Activated T-helper 1 cell treated with anti-CD3 and anti-CD28 coated beads, Interleukin-12 subunit alpha, Interleukin-12 subunit beta, Interleukin-2, Interleukin-4 antibody, amounts not matched to agents 30 ng/mL and 10 ng/mL and 1 ng/mL, durations not matched to agents 14 hours and 24 hours and 36 hours (primary cell): ENCODE data around the gene PTGES2. TPM values are rescaled to one million over a fixed set of nuclear protein-coding genes. Genes with fewer than 3 reads are reported as not detected.

Experiments
- DNase-seq: peaks from one replicate; pipeline ENCODE4 v3.0.0; 2021; ENCODE audit warnings: low spot score
- H3K27ac Mint-ChIP-seq: one replicate; pipeline ENCODE4 v1.8.0; 2021; ENCODE audit warnings: mild to moderate bottlenecking, mixed read lengths
- H3K27me3 Mint-ChIP-seq: one replicate; pipeline ENCODE4 v1.8.0; 2022; ENCODE audit warnings: mild to moderate bottlenecking, moderate library complexity, mixed read lengths; ENCODE audit not compliant: insufficient read depth
- H3K36me3 Mint-ChIP-seq: one replicate; pipeline ENCODE4 v1.8.0; 2021; ENCODE audit warnings: low read depth, mixed read lengths
- H3K4me1 Mint-ChIP-seq: one replicate; pipeline ENCODE4 v1.8.0; 2021; ENCODE audit warnings: low read depth, mixed read lengths
- H3K4me3 Mint-ChIP-seq: one replicate; pipeline ENCODE4 v1.8.0; 2021; ENCODE audit warnings: mild to moderate bottlenecking, moderate library complexity, mixed read lengths
- H3K9me3 Mint-ChIP-seq: one replicate; pipeline ENCODE4 v1.8.0; 2021; ENCODE audit warnings: mixed read lengths
- intact Hi-C: fragments of 100-400 bp; cut with micrococcal nuclease; formaldehyde crosslinking; loops from one replicate; pipeline ENCODE4 v1.15.1; 2024
- total RNA-seq: library from RNA; stranded (reverse); gene quantifications from 2 replicates; pipeline ENCODE4 v1.2.3, GENCODE V29; 2022

The PTGES2 gene
- total RNA-seq, 1 donor from 2014 or later: 89.2 TPM

- Mint-ChIP-seq H3K4me1 (peaks cover 38% of the 10 kb centered on the region), H3K9me3 (no peaks in the 10 kb centered on the region), H3K4me3 (no peak overlapping the region), H3K27ac (no peak overlapping the region), H3K27me3 (no peaks in the 10 kb centered on the region), H3K36me3 (peaks cover 3% of the 10 kb centered on the region)
- intact Hi-C loops: no loop called here
- DNase-seq: no peak
Observed at GRCh38 chr9:128088253-128088945, 39.1 kb downstream of the PTGES2 start.

GRCh38 chr9:128087262-128087661 is 40.3 kb downstream of the PTGES2 start:
- no peak overlapping the region for H3K4me3 Mint-ChIP-seq
- peak overlapping the region; percentile 30 for H3K27ac Mint-ChIP-seq
- no peaks in the 10 kb centered on the region for H3K9me3 Mint-ChIP-seq
- peaks cover 3% of the 10 kb centered on the region for H3K36me3 Mint-ChIP-seq
- intact Hi-C loops: no loop called here
- H3K27me3 Mint-ChIP-seq: no peaks in the 10 kb centered on the region
- peaks cover 27% of the 10 kb centered on the region for H3K4me1 Mint-ChIP-seq
- DNase-seq: no peak

GRCh38 chr9:128085943-128086342 is 41.6 kb downstream of the PTGES2 start:
- intact Hi-C loops: loop anchor here (2.0 kb wide), 1 partner anchor 17 kb away; the partner anchor contains the start of gene SLC25A25
- Mint-ChIP-seq H3K27ac (no peak overlapping the region), H3K9me3 (no peaks in the 10 kb centered on the region), H3K27me3 (no peaks in the 10 kb centered on the region), H3K4me1 (peaks cover 29% of the 10 kb centered on the region), H3K4me3 (no peak overlapping the region), H3K36me3 (peaks cover 3% of the 10 kb centered on the region)
- no peak for DNase-seq

GRCh38 chr9:128084746-128085145 is 42.8 kb downstream of the PTGES2 start:
- peaks cover 3% of the 10 kb centered on the region for H3K36me3 Mint-ChIP-seq
- H3K9me3 Mint-ChIP-seq: no peaks in the 10 kb centered on the region
- peaks cover 30% of the 10 kb centered on the region for H3K4me1 Mint-ChIP-seq
- intact Hi-C loops: loop anchor here (1.0 to 2.0 kb wide), 3 partner anchors 10 to 141 kb away; partner anchors contain the start of gene SLC25A25
- no peak overlapping the region for H3K27ac Mint-ChIP-seq
- no peaks in the 10 kb centered on the region for H3K27me3 Mint-ChIP-seq
- H3K4me3 Mint-ChIP-seq: no peak overlapping the region
- no peak for DNase-seq

GRCh38 chr9:128082151-128082550 is 45.4 kb downstream of the PTGES2 start:
- intact Hi-C loops: no loop called here
- Mint-ChIP-seq H3K27me3 (no peaks in the 10 kb centered on the region), H3K36me3 (peaks cover 8% of the 10 kb centered on the region), H3K4me1 (peaks cover 52% of the 10 kb centered on the region), H3K4me3 (no peak overlapping the region), H3K27ac (no peak overlapping the region), H3K9me3 (no peaks in the 10 kb centered on the region)
- no peak for DNase-seq

- DNase-seq: no peak
- Mint-ChIP-seq H3K4me1 (peaks cover 55% of the 10 kb centered on the region), H3K36me3 (peaks cover 12% of the 10 kb centered on the region), H3K9me3 (no peaks in the 10 kb centered on the region), H3K27ac (peak overlapping the region; percentile 45), H3K4me3 (no peak overlapping the region), H3K27me3 (no peaks in the 10 kb centered on the region)
- intact Hi-C loops: no loop called here
Observed at GRCh38 chr9:128081056-128081455, 46.5 kb downstream of the PTGES2 start.

GRCh38 chr9:128080206-128080605 is 47.3 kb downstream of the PTGES2 start:
- intact Hi-C loops: no loop called here
- H3K27me3 Mint-ChIP-seq: no peaks in the 10 kb centered on the region
- H3K36me3 Mint-ChIP-seq: peaks cover 10% of the 10 kb centered on the region
- no peak overlapping the region for H3K27ac Mint-ChIP-seq
- H3K9me3 Mint-ChIP-seq: no peaks in the 10 kb centered on the region
- peaks cover 49% of the 10 kb centered on the region for H3K4me1 Mint-ChIP-seq
- H3K4me3 Mint-ChIP-seq: no peak overlapping the region
- DNase-seq: no peak

- H3K27me3 Mint-ChIP-seq: no peaks in the 10 kb centered on the region
- H3K36me3 Mint-ChIP-seq: peaks cover 10% of the 10 kb centered on the region
- intact Hi-C loops: loop anchor here (2.0 kb wide), 1 partner anchor 16 kb away; no protein-coding TSS in a partner anchor
- H3K9me3 Mint-ChIP-seq: no peaks in the 10 kb centered on the region
- peak overlapping the region; percentile 54 for H3K27ac Mint-ChIP-seq
- H3K4me3 Mint-ChIP-seq: peak overlapping the region; percentile 4
- peaks cover 41% of the 10 kb centered on the region for H3K4me1 Mint-ChIP-seq
- no peak for DNase-seq
Observed at GRCh38 chr9:128078504-128079434, 48.8 kb downstream of the PTGES2 start.

GRCh38 chr9:128077847-128078503 is 49.6 kb downstream of the PTGES2 start:
- Mint-ChIP-seq H3K4me3 (no peak overlapping the region), H3K36me3 (peaks cover 10% of the 10 kb centered on the region), H3K4me1 (peaks cover 46% of the 10 kb centered on the region), H3K27me3 (no peaks in the 10 kb centered on the region), H3K9me3 (no peaks in the 10 kb centered on the region), H3K27ac (peak overlapping the region; percentile 54)
- no peak for DNase-seq
- intact Hi-C loops: loop anchor here (2.0 kb wide), 1 partner anchor 17 kb away; no protein-coding TSS in a partner anchor

GRCh38 chr9:128073253-128073886 is 54.2 kb downstream of the PTGES2 start:
- Mint-ChIP-seq H3K4me3 (no peak overlapping the region), H3K9me3 (no peaks in the 10 kb centered on the region), H3K27ac (peak overlapping the region; percentile 6), H3K4me1 (peaks cover 55% of the 10 kb centered on the region), H3K36me3 (peaks cover 10% of the 10 kb centered on the region), H3K27me3 (no peaks in the 10 kb centered on the region)
- intact Hi-C loops: no loop called here
- no peak for DNase-seq

GRCh38 chr9:128072144-128073021 is 55.1 kb downstream of the PTGES2 start:
- Mint-ChIP-seq H3K27me3 (no peaks in the 10 kb centered on the region), H3K36me3 (peaks cover 10% of the 10 kb centered on the region), H3K9me3 (no peaks in the 10 kb centered on the region), H3K4me3 (peak overlapping the region; percentile 61), H3K4me1 (peaks cover 45% of the 10 kb centered on the region), H3K27ac (peak overlapping the region; percentile 88)
- intact Hi-C loops: no loop called here
- no peak for DNase-seq
